ENCODE results near the gene HOXB1. TPM values are rescaled to one million over a fixed set of nuclear protein-coding genes. Genes with fewer than 3 reads are reported as not detected.
A peak's percentile ranks its signal among the peaks of the same experiment; 100 is the strongest.

Gene HOXB1
- total and polyA plus RNA-seq, 7 experiments from 2014 or later = not detected

DNA sequence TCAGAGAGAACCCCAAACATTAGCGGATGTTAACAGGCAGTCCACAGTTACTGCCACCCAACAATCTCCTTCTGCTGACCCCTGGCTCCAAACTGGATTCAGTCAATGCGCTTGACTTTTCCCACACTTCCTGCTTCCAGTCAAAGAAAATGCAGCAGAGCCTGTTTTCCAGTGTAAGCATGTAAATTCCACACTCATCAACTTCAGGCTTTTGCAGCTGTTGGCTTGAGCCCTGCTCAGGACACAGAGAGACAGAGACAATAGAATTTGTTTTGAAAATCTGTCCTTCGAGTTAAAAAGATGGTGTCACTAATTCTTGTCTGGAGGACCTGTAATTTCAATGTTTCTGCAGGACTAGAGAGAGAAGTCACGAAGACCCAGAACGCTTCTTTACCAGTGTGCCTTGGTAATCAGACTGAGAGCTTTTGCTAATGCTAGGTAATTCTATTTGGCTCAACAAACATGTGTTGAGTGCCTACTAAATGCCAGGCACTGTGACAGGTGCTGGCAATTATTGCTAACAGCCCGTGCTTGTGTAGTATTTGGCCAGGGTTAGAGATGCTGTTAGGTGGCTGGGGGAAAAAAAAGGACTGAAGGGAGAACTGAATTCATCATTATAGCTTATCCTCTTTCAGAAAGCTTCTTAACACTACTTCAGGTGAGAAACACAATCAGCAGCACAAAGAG, 32.5 kb downstream of the HOXB1 start:
- intact Hi-C loops (cut with micrococcal nuclease) = no loop called here

DNA sequence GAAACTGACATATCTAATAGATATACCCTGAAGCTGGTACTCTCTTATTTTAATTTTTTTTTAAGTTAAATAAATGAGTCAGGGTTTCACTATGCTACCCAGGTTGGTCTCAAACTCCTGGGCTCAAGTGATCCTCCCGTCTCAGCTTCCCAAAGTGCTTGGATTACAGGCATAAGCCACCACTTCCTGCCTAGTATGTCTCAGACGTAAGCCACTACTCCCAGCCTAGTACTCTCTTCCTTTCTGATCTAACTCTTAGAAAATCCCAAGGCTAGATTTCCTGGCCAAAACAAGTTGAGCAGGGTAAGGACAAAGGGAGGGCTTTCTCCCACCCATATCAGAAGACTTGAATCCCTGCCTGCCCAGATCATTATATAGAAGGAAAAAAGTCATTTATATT, 33.7 kb downstream of the HOXB1 start:
- H3K4me3 Mint-ChIP-seq = no peak overlapping the region
- H3K36me3 Mint-ChIP-seq = no peaks in the 10 kb centered on the region
- Histone ChIP-seq H3K36me3 (ENCODE audit: control insufficient read depth in 2 of 3, insufficient read depth in 3 of 3, low read length in 3 of 3) (no peaks in the 10 kb centered on the region), H3K27ac (ENCODE audit: low read depth, low read length) (no peak overlapping the region), H3K4me3 (ENCODE audit: low read length) (no peak overlapping the region), H3K27me3 (ENCODE audit: control insufficient read depth in 2 of 2, insufficient read depth in 2 of 2, low read length in 2 of 2) (no peaks in the 10 kb centered on the region), H3K4me1 (ENCODE audit: control insufficient read depth in 2 of 2, insufficient read depth in 2 of 2, low read length in 2 of 2) (peaks cover 6 to 7% of the 10 kb centered on the region in 2 donors), H3K9me3 (ENCODE audit: control insufficient read depth in 2 of 3, low read length in 3 of 3) (no peaks in the 10 kb centered on the region)
- ATAC-seq (no peak), DNase-seq (no peak)
- peaks cover 0 to 23% (median 0%) of the 10 kb centered on the region in 7 donors for H3K4me1 Mint-ChIP-seq
- no peak overlapping the region for H3K27ac Mint-ChIP-seq
- intact Hi-C loops (cut with micrococcal nuclease) = no loop called here
- POLR2A ChIA-PET = no interaction called here
- peaks cover 6 to 65% (median 15%) of the 10 kb centered on the region in 5 donors for H3K27me3 Mint-ChIP-seq
- CTCF ChIA-PET = interaction anchor here (0.5 to 1.0 kb wide), 4 partner anchors 28 to 163 kb away, joined by 3 to 4 read pairs (median 4); no protein-coding TSS in a partner anchor
- H3K9me3 Mint-ChIP-seq = peaks cover 0 to 2% (median 0%) of the 10 kb centered on the region in 11 donors

More for the DNA sequence above, 32.5 kb downstream of the HOXB1 start:
- Histone ChIP-seq H3K27ac (ENCODE audit: low read depth, low read length) (no peak overlapping the region), H3K4me1 (ENCODE audit: control insufficient read depth in 2 of 2, insufficient read depth in 2 of 2, low read length in 2 of 2) (peaks cover 0 to under 1% of the 10 kb centered on the region in 2 donors), H3K27me3 (ENCODE audit: control insufficient read depth in 2 of 2, insufficient read depth in 2 of 2, low read length in 2 of 2) (no peaks in the 10 kb centered on the region), H3K9me3 (ENCODE audit: control insufficient read depth in 2 of 3, low read length in 3 of 3) (no peaks in the 10 kb centered on the region), H3K36me3 (ENCODE audit: control insufficient read depth in 2 of 3, insufficient read depth in 3 of 3, low read length in 3 of 3) (no peaks in the 10 kb centered on the region), H3K4me3 (ENCODE audit: low read length) (no peak overlapping the region)
- no peaks in the 10 kb centered on the region for H3K36me3 Mint-ChIP-seq
- peaks cover 0 to 4% (median 0%) of the 10 kb centered on the region in 11 donors for H3K9me3 Mint-ChIP-seq
- CTCF ChIA-PET = no interaction called here
- no peak for ATAC-seq
- H3K27ac Mint-ChIP-seq = no peak overlapping the region
- no peak overlapping the region for H3K4me3 Mint-ChIP-seq
- H3K4me1 Mint-ChIP-seq = peaks cover 0 to 20% (median 0%) of the 10 kb centered on the region in 7 donors
- POLR2A ChIA-PET = no interaction called here
- no peak for DNase-seq
- peaks cover 12 to 75% (median 25%) of the 10 kb centered on the region in 5 donors for H3K27me3 Mint-ChIP-seq

DNA sequence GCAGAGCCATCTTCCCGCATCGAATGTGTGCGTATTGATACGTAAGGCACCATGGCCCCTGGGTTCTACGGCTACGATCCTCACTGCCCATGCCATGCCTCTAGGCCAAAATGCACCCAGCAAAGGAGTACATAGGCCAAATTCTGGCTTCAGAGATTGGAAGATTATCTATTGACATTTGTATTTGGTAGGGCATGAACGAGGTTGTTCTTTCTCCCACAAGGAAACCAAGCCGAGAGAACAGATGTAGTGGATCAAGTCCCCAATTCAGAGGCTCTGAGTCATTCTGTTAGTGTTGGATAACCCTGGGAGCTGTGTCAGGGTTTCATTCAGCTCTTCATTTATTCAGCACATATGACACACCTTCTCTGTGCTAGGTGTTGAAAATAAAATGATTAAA, 36.5 kb downstream of the HOXB1 start:
- Histone ChIP-seq H3K27me3 (ENCODE audit: control insufficient read depth in 2 of 2, insufficient read depth in 2 of 2, low read length in 2 of 2) (no peaks in the 10 kb centered on the region), H3K4me1 (ENCODE audit: control insufficient read depth in 2 of 2, insufficient read depth in 2 of 2, low read length in 2 of 2) (peaks cover 6 to 7% of the 10 kb centered on the region in 2 donors), H3K36me3 (ENCODE audit: control insufficient read depth in 2 of 3, insufficient read depth in 3 of 3, low read length in 3 of 3) (no peaks in the 10 kb centered on the region), H3K27ac (ENCODE audit: low read depth, low read length) (no peak overlapping the region), H3K4me3 (ENCODE audit: low read length) (no peak overlapping the region), H3K9me3 (ENCODE audit: control insufficient read depth in 2 of 3, low read length in 3 of 3) (no peaks in the 10 kb centered on the region)
- Mint-ChIP-seq H3K36me3 (no peaks in the 10 kb centered on the region), H3K9me3 (no peaks in the 10 kb centered on the region), H3K27me3 (peaks cover 6 to 41% (median 16%) of the 10 kb centered on the region in 5 donors), H3K27ac (peak overlapping the region in 1 of 9 donors; percentile 4), H3K4me3 (peak overlapping the region in 2 of 10 donors; percentile 22 to 44), H3K4me1 (peaks cover 0 to 49% (median 4%) of the 10 kb centered on the region in 7 donors)
- ATAC-seq = no peak
- POLR2A ChIA-PET = interaction anchor here (2.4 kb wide), 1 partner anchor 49 kb away, joined by 12 read pairs; no protein-coding TSS in a partner anchor
- CTCF ChIA-PET = interaction anchor here (1.1 to 1.7 kb wide), 3 partner anchors 93 to 143 kb away, joined by 3 to 6 read pairs (median 3); no protein-coding TSS in a partner anchor
- intact Hi-C loops (cut with micrococcal nuclease) = loop anchor here in 1 of 2 donors (5.0 kb wide), 1 partner anchor 48 kb away; no protein-coding TSS in a partner anchor
- no peak for DNase-seq

- Mint-ChIP-seq H3K36me3 (no peaks in the 10 kb centered on the region), H3K9me3 (no peaks in the 10 kb centered on the region), H3K4me3 (peak overlapping the region; percentile 6 to 79 (median 58)), H3K4me1 (peaks cover 0 to 58% (median 7%) of the 10 kb centered on the region in 7 donors), H3K27me3 (peaks cover 6 to 26% (median 16%) of the 10 kb centered on the region in 5 donors), H3K27ac (peak overlapping the region in 1 of 9 donors; percentile 88)
- Histone ChIP-seq H3K27ac (ENCODE audit: low read depth, low read length) (no peak overlapping the region), H3K9me3 (ENCODE audit: control insufficient read depth in 2 of 3, low read length in 3 of 3) (no peaks in the 10 kb centered on the region), H3K36me3 (ENCODE audit: control insufficient read depth in 2 of 3, insufficient read depth in 3 of 3, low read length in 3 of 3) (no peaks in the 10 kb centered on the region), H3K4me1 (ENCODE audit: control insufficient read depth in 2 of 2, insufficient read depth in 2 of 2, low read length in 2 of 2) (peaks cover 6 to 7% of the 10 kb centered on the region in 2 donors), H3K27me3 (ENCODE audit: control insufficient read depth in 2 of 2, insufficient read depth in 2 of 2, low read length in 2 of 2) (no peaks in the 10 kb centered on the region), H3K4me3 (ENCODE audit: low read length) (peak overlapping the region; percentile 54)
- CTCF ChIA-PET = interaction anchor here (0.5 to 3.3 kb wide), 25 partner anchors 8 to 249 kb away, joined by 3 to 18 read pairs (median 3); partner anchors contain the start of genes HOXB3 and HOXB5
- POLR2A ChIA-PET = interaction anchor here (1.2 to 2.4 kb wide), 3 partner anchors 51 to 90 kb away, joined by 3 to 12 read pairs (median 4); no protein-coding TSS in a partner anchor
- ATAC-seq (peak; percentile 95), DNase-seq (peak; percentile 38 to 73 (median 58))
- intact Hi-C loops (cut with micrococcal nuclease) = loop anchor here (1.0 to 5.0 kb wide), 6 partner anchors 14 to 156 kb away; partner anchors contain the start of gene HOXB4 (in 1 of the 2)
These were observed 38.2 kb downstream of the HOXB1 start for GRCh38 chr17:48492401-48493298.

- peak overlapping the region in 9 of 10 donors; percentile 47 to 79 (median 61) for H3K4me3 Mint-ChIP-seq
- H3K27me3 ChIP-seq (ENCODE audit: control insufficient read depth in 2 of 2, insufficient read depth in 2 of 2, low read length in 2 of 2) = no peaks in the 10 kb centered on the region
- ChIA-PET POLR2A (interaction anchor here (1.3 to 2.4 kb wide), 2 partner anchors 52 to 89 kb away, joined by 3 to 12 read pairs; no protein-coding TSS in a partner anchor), CTCF (interaction anchor here (0.7 to 3.3 kb wide), 11 partner anchors 12 to 101 kb away, joined by 3 to 18 read pairs (median 3); partner anchors contain the start of genes HOXB3 and HOXB5)
- no peaks in the 10 kb centered on the region for H3K36me3 ChIP-seq (ENCODE audit: control insufficient read depth in 2 of 3, insufficient read depth in 3 of 3, low read length in 3 of 3)
- ATAC-seq (no peak), DNase-seq (no peak)
- intact Hi-C loops (cut with micrococcal nuclease) = loop anchor here (1.0 to 5.0 kb wide), 6 partner anchors 15 to 155 kb away; partner anchors contain the start of gene HOXB4 (in 1 of the 2)
- H3K4me3 ChIP-seq (ENCODE audit: low read length) = no peak overlapping the region
- peaks cover 0 to under 1% (median 0%) of the 10 kb centered on the region in 5 donors for H3K36me3 Mint-ChIP-seq
- peak overlapping the region in 1 of 9 donors; percentile 88 for H3K27ac Mint-ChIP-seq
- H3K27ac ChIP-seq (ENCODE audit: low read depth, low read length) = no peak overlapping the region
- H3K27me3 Mint-ChIP-seq = peaks cover 6 to 24% (median 20%) of the 10 kb centered on the region in 5 donors
- H3K9me3 Mint-ChIP-seq = no peaks in the 10 kb centered on the region
- H3K9me3 ChIP-seq (ENCODE audit: control insufficient read depth in 2 of 3, low read length in 3 of 3) = no peaks in the 10 kb centered on the region
- H3K4me1 Mint-ChIP-seq = peaks cover 0 to 55% (median 7%) of the 10 kb centered on the region in 7 donors
- H3K4me1 ChIP-seq (ENCODE audit: control insufficient read depth in 2 of 2, insufficient read depth in 2 of 2, low read length in 2 of 2) = peaks cover 6 to 7% of the 10 kb centered on the region in 2 donors
These were observed 39.1 kb downstream of the HOXB1 start for GRCh38 chr17:48491527-48492273.

Measured in naive thymus-derived CD4-positive, alpha-beta T cell (primary cell).